GM23248 (cell line): ENCODE measurements around the gene C5.

Source experiments
- EZH2 ChIP-seq: fragments of 200-600 bp; sonication (generic); IDR thresholded peaks from 2 replicates; pipeline ENCODE4 v1.6.1; 2018; ENCODE audit warnings: antibody characterized with exemption, mild to moderate bottlenecking; ENCODE audit not compliant: insufficient read depth, poor library complexity, severe bottlenecking
- EZH2phosphoT487 ChIP-seq: fragments of 200-600 bp; sonication (generic); IDR thresholded peaks from 2 replicates; pipeline ENCODE4 v1.6.1; 2018; ENCODE audit warnings: antibody characterized with exemption, moderate library complexity, mild to moderate bottlenecking, low read depth; ENCODE audit not compliant: insufficient read depth

- TF ChIP-seq EZH2, result no peak
- no peak for TF ChIP-seq EZH2phosphoT487
Observed at GRCh38 chr9:120951960-120952618, 98.0 kb downstream of the C5 start.
